H9 (cell line): ENCODE results near the gene ATP6V1B1. TPM values are rescaled to one million over a fixed set of nuclear protein-coding genes. Genes with fewer than 3 reads are reported as not detected.

Source experiments
- DNase-seq: peaks from one replicate; pipeline ENCODE4 v3.0.0-alpha.2; 2017
- H2AFZ ChIP-seq: one replicate; pipeline ENCODE4 v1.6.1; 2013; ENCODE audit warnings: mild to moderate bottlenecking, low read length, control low read depth, moderate library complexity
- H2AK5ac ChIP-seq: 2 replicates; pipeline ENCODE4 v1.6.1; 2013; ENCODE audit warnings: low read length, control low read depth, mixed read lengths; ENCODE audit not compliant: insufficient read length
- H2BK120ac ChIP-seq: one replicate; pipeline ENCODE4 v1.6.1; 2013; ENCODE audit warnings: low read depth, mild to moderate bottlenecking, low read length, control low read depth, inconsistent platforms; ENCODE audit not compliant: poor library complexity, severe bottlenecking
- H2BK12ac ChIP-seq: 2 replicates; pipeline ENCODE4 v1.6.1; 2013; ENCODE audit warnings: low read length, control low read depth, mixed read lengths, low read depth; ENCODE audit not compliant: insufficient read length
- H2BK15ac ChIP-seq: 2 replicates; pipeline ENCODE4 v1.6.1; 2013; ENCODE audit warnings: low read depth, low read length, control low read depth
- H2BK20ac ChIP-seq: one replicate; pipeline ENCODE4 v1.6.1; 2013; ENCODE audit warnings: low read depth, mild to moderate bottlenecking, low read length, control low read depth, inconsistent platforms; ENCODE audit not compliant: poor library complexity, severe bottlenecking
- H2BK5ac ChIP-seq: 2 replicates; pipeline ENCODE4 v1.6.1; 2013; ENCODE audit warnings: low read length, control low read depth, mixed read lengths; ENCODE audit not compliant: insufficient read length
- H3K14ac ChIP-seq: 2 replicates; pipeline ENCODE4 v1.6.1; 2013; ENCODE audit warnings: low read length, control low read depth; ENCODE audit not compliant: insufficient read depth
- H3K18ac ChIP-seq: 2 replicates; pipeline ENCODE4 v1.6.1; 2013; ENCODE audit warnings: low read depth, mild to moderate bottlenecking, mixed read lengths, low read length, control low read depth; ENCODE audit not compliant: insufficient read length
- H3K23ac ChIP-seq: 2 replicates; pipeline ENCODE4 v1.6.1; 2013; ENCODE audit warnings: low read length, control low read depth, mixed read lengths, low read depth; ENCODE audit not compliant: insufficient read length
- H3K23me2 ChIP-seq: 2 replicates; pipeline ENCODE4 v1.6.1; 2013; ENCODE audit warnings: low read depth, mild to moderate bottlenecking, mixed read lengths, low read length, control low read depth; ENCODE audit not compliant: insufficient read length, poor library complexity, severe bottlenecking
- H3K27ac ChIP-seq: 2 replicates; pipeline ENCODE4 v1.5.1; 2013; ENCODE audit warnings: low read length, control low read depth, mixed read lengths, low read depth; ENCODE audit not compliant: insufficient read length
- H3K27me3 ChIP-seq: 2 replicates; pipeline ENCODE4 v1.6.1; 2013; ENCODE audit warnings: low read length, control low read depth, inconsistent platforms; ENCODE audit not compliant: insufficient read depth
- H3K4ac ChIP-seq: 2 replicates; pipeline ENCODE4 v1.6.1; 2013; ENCODE audit warnings: low read depth, mild to moderate bottlenecking, control low read depth, inconsistent platforms, low read length, moderate library complexity
- H3K4me1 ChIP-seq: 2 replicates; pipeline ENCODE4 v1.6.1; 2013; ENCODE audit warnings: low read length, control low read depth, inconsistent platforms; ENCODE audit not compliant: insufficient read depth
- H3K4me2 ChIP-seq: 2 replicates; pipeline ENCODE4 v1.6.1; 2013; ENCODE audit warnings: low read length, control low read depth, mixed read lengths; ENCODE audit not compliant: insufficient read length, insufficient read depth
- H3K56ac ChIP-seq: 2 replicates; pipeline ENCODE4 v1.6.1; 2013; ENCODE audit warnings: low read depth, mild to moderate bottlenecking, mixed read lengths, low read length, control low read depth; ENCODE audit not compliant: insufficient read length
- H3K79me1 ChIP-seq: 2 replicates; pipeline ENCODE4 v1.6.1; 2013; ENCODE audit warnings: low read depth, mild to moderate bottlenecking, moderate library complexity, low read length, control low read depth, inconsistent platforms; ENCODE audit not compliant: insufficient read depth, poor library complexity, severe bottlenecking
- H3K79me2 ChIP-seq: 2 replicates; pipeline ENCODE4 v1.6.1; 2013; ENCODE audit warnings: low read length, control low read depth, inconsistent platforms; ENCODE audit not compliant: insufficient read depth
- H3K9ac ChIP-seq: 2 replicates; pipeline ENCODE4 v1.6.1; 2013; ENCODE audit warnings: low read length, control low read depth, mixed read lengths; ENCODE audit not compliant: insufficient read length; ENCODE audit errors: extremely low read depth
- H3K9me3 ChIP-seq: one replicate; pipeline ENCODE4 v1.6.1; 2013; ENCODE audit warnings: low read depth, low read length, inconsistent platforms; ENCODE audit not compliant: control insufficient read depth
- H3T11ph ChIP-seq: one replicate; pipeline ENCODE4 v1.6.1; 2013; ENCODE audit warnings: mild to moderate bottlenecking, low read length, control low read depth, inconsistent platforms
- H4K20me1 ChIP-seq: one replicate; pipeline ENCODE4 v1.6.1; 2013; ENCODE audit not compliant: control insufficient read depth, insufficient read length, insufficient read depth
- H4K5ac ChIP-seq: 2 replicates; pipeline ENCODE4 v1.6.1; 2013; ENCODE audit warnings: low read depth, mild to moderate bottlenecking, mixed read lengths, low read length, control low read depth; ENCODE audit not compliant: insufficient read length
- H4K8ac ChIP-seq: replicated peaks from 2 replicates; pipeline ENCODE4 v1.6.1; 2013; ENCODE audit warnings: low read length, control low read depth, mixed read lengths, low read depth; ENCODE audit not compliant: insufficient read length
- H4K91ac ChIP-seq: 2 replicates; pipeline ENCODE4 v1.6.1; 2013; ENCODE audit warnings: low read depth, mild to moderate bottlenecking, moderate library complexity, mixed read lengths, low read length, control low read depth; ENCODE audit not compliant: insufficient read length
- H3K27ac Mint-ChIP-seq, 3 experiments: 2 replicates in 2 of 3; 3 replicates in 1 of 3; pipeline ENCODE4 v1.8.0; 2020 to 2021; ENCODE audit warnings: mixed read lengths in 3 of 3, mild to moderate bottlenecking in 1 of 3, moderate library complexity in 1 of 3
- H3K27me3 Mint-ChIP-seq: 2 replicates; pipeline ENCODE4 v1.8.0; 2021; ENCODE audit warnings: low read depth, mild to moderate bottlenecking, moderate library complexity, mixed read lengths
- H3K36me3 Mint-ChIP-seq, 3 experiments: 2 replicates in 2 of 3; 3 replicates in 1 of 3; pipeline ENCODE4 v1.8.0; 2020 to 2021; ENCODE audit warnings: low read depth in 3 of 3, mixed read lengths in 3 of 3; ENCODE audit not compliant: insufficient read depth in 1 of 3
- H3K4me1 Mint-ChIP-seq, 2 experiments: 2 replicates each; pipeline ENCODE4 v1.8.0; 2020; ENCODE audit warnings: mixed read lengths in 2 of 2
- H3K4me3 Mint-ChIP-seq, 2 experiments: 2 replicates in 1 of 2; 3 replicates in 1 of 2; pipeline ENCODE4 v1.8.0; 2020 to 2021; ENCODE audit warnings: mild to moderate bottlenecking in 2 of 2, mixed read lengths in 2 of 2, moderate library complexity in 1 of 2
- H3K9me3 Mint-ChIP-seq, 2 experiments: 2 replicates in 1 of 2; 3 replicates in 1 of 2; pipeline ENCODE4 v1.8.0; 2020; ENCODE audit warnings: mild to moderate bottlenecking in 2 of 2, mixed read lengths in 2 of 2, moderate library complexity in 1 of 2
- CTCF ChIP-seq: fragments of 200-600 bp; sonication (generic); conservative IDR thresholded peaks from 3 replicates; pipeline ENCODE4 v1.8.0; 2021; ENCODE audit warnings: antibody characterized with exemption, mild to moderate bottlenecking
- WGBS: extraction: QIAGEN DNeasy Blood & Tissue Kit; methylation state at CpG from one replicate; pipeline ENCODE4 v1.1.7; 2013; ENCODE audit warnings: missing lambda C conversion rate, low lambda C conversion rate, mixed read lengths; ENCODE audit not compliant: insufficient read length; ENCODE audit errors: extremely low coverage; 5-methylcytosine and 5-hydroxymethylcytosine counted together
- total RNA-seq: library from RNA; stranded (reverse); gene quantifications from 2 replicates; pipeline ENCODE4 v1.2.1, GENCODE V29; 2021

ATP6V1B1 gene
- total RNA-seq, 1 experiment from 2014 or later, result not detected

GRCh38 chr2:70919672-70920366, 15.9 kb upstream of the ATP6V1B1 start:
- no peak overlapping the region for H3K4me2 ChIP-seq
- peak; percentile 90 for DNase-seq
- H4K91ac ChIP-seq, result no peak overlapping the region
- H2BK15ac ChIP-seq, result no peak overlapping the region
- no peak overlapping the region for H2BK120ac ChIP-seq
- H2BK20ac ChIP-seq, result no peak overlapping the region
- no peaks in the 10 kb centered on the region for H4K20me1 ChIP-seq
- no peak overlapping the region for H3K23ac ChIP-seq
- H3K27me3 ChIP-seq, result no peaks in the 10 kb centered on the region
- H2BK12ac ChIP-seq, result no peak overlapping the region
- no peak overlapping the region for H2AK5ac ChIP-seq
- H3K79me1 ChIP-seq, result no peaks in the 10 kb centered on the region
- Mint-ChIP-seq H3K27me3 (peaks cover 59% of the 10 kb centered on the region), H3K9me3 (no peaks in the 10 kb centered on the region), H3K4me1 (peaks cover 14 to 19% of the 10 kb centered on the region in 2 experiments), H3K36me3 (no peaks in the 10 kb centered on the region), H3K27ac (no peak overlapping the region), H3K4me3 (no peak overlapping the region)
- H3K9me3 ChIP-seq, result no peaks in the 10 kb centered on the region
- H3K23me2 ChIP-seq, result no peaks in the 10 kb centered on the region
- H3K9ac ChIP-seq, result no peak overlapping the region
- no peak overlapping the region for H3K18ac ChIP-seq
- no peaks in the 10 kb centered on the region for H3K4me1 ChIP-seq
- H3K56ac ChIP-seq, result no peak overlapping the region
- H2BK5ac ChIP-seq, result no peak overlapping the region
- no peak overlapping the region for H2AFZ ChIP-seq
- peak; percentile 94 for TF ChIP-seq CTCF
- no peak overlapping the region for H3T11ph ChIP-seq
- H4K8ac ChIP-seq, result no peak overlapping the region
- H4K5ac ChIP-seq, result no peak overlapping the region
- no peaks in the 10 kb centered on the region for H3K79me2 ChIP-seq
- no peak overlapping the region for H3K27ac ChIP-seq
- H3K14ac ChIP-seq, result no peak overlapping the region
- WGBS, result no CpG with 5 or more reads among the region's 16 CpGs
- no peak overlapping the region for H3K4ac ChIP-seq
